Esophagus muscularis mucosa (tissue), 4 donors: ENCODE measurements around the gene SS18L1. TPM values are rescaled to one million over a fixed set of nuclear protein-coding genes. Genes with fewer than 3 reads are reported as not detected.

Source experiments
- DNase-seq: peaks from one replicate; pipeline ENCODE4 v3.0.0-alpha.2; 2017; ENCODE audit errors: extremely low spot score
- H3K27ac ChIP-seq, 4 donors: fragments of 200-600 bp; sonication (generic); replicated peaks in 1 of 4; 1 replicate in 3 of 4; 2 replicates in 1 of 4; pipeline ENCODE4 v1.5.1; 2016 to 2019; ENCODE audit warnings: mild to moderate bottlenecking in 1 of 4
- H3K27me3 ChIP-seq, 4 donors: fragments of 200-600 bp; sonication (generic); one replicate each; pipeline versions ENCODE4 v1.5.1 to v1.6.0; 2016 to 2019
- H3K36me3 ChIP-seq, 4 donors: fragments of 200-600 bp; sonication (generic); one replicate each; pipeline ENCODE4 v1.5.1; 2016 to 2019
- H3K4me1 ChIP-seq, 4 donors: fragments of 200-600 bp; sonication (generic); one replicate each; pipeline ENCODE4 v1.5.1; 2016 to 2019
- H3K4me3 ChIP-seq, 4 donors: fragments of 200-600 bp; sonication (generic); 1 replicate in 2 of 4; 2 replicates in 2 of 4; pipeline ENCODE4 v1.5.1; 2016 to 2019; ENCODE audit warnings: mild to moderate bottlenecking in 4 of 4, moderate library complexity in 1 of 4
- H3K9me3 ChIP-seq, 4 donors: fragments of 200-600 bp; sonication (generic); 1 replicate in 3 of 4; 2 replicates in 1 of 4; pipeline ENCODE4 v1.5.1; 2016 to 2019
- EP300 ChIP-seq: sonication (generic); formaldehyde crosslinking; IDR thresholded peaks from one replicate; pipeline ENCODE4 v1.6.1; 2017; ENCODE audit warnings: antibody characterized with exemption
- POLR2A ChIP-seq: fragments of 450-650 bp; IDR thresholded peaks from one replicate; pipeline ENCODE4 v1.6.1; 2017; ENCODE audit warnings: antibody characterized with exemption, moderate library complexity, mild to moderate bottlenecking, low read depth
- POLR2AphosphoS5 ChIP-seq, 2 donors: sonication (generic); formaldehyde crosslinking; IDR thresholded peaks; one replicate each; pipeline ENCODE4 v1.6.1; 2017; ENCODE audit warnings: antibody characterized with exemption in 2 of 2
- WGBS: methylation state at CpG from one replicate; pipeline ENCODE4 v1.1.5; 2018; 5-methylcytosine and 5-hydroxymethylcytosine counted together
- intact Hi-C: fragments of 100-400 bp; cut with DNase I; formaldehyde crosslinking; loops from one replicate; pipeline ENCODE4 v1.15.1; 2023
- total RNA-seq, 4 donors: library from RNA; depleted of rRNA; stranded (reverse); fragments of >200 nt; gene quantifications; one replicate each; pipeline versions ENCODE4 v1.1.0 to v1.2.1, GENCODE V29; 2016
- TF ChIP-seq, protein P1 (sequence below), 3 experiments: fragments of 200-600 bp in 2 of 3; fragments of 450-650 bp in 1 of 3; sonication (generic) in 2 of 3; IDR thresholded peaks; one replicate each; pipeline ENCODE4 v1.5.1; 2017 to 2019; ENCODE audit warnings: antibody characterized with exemption in 3 of 3, mild to moderate bottlenecking in 2 of 3, moderate library complexity in 1 of 3

SS18L1 gene
- total RNA-seq, 4 donors from 2014 or later, result 9.1 to 13.3 (median 10.8) TPM

DNA sequence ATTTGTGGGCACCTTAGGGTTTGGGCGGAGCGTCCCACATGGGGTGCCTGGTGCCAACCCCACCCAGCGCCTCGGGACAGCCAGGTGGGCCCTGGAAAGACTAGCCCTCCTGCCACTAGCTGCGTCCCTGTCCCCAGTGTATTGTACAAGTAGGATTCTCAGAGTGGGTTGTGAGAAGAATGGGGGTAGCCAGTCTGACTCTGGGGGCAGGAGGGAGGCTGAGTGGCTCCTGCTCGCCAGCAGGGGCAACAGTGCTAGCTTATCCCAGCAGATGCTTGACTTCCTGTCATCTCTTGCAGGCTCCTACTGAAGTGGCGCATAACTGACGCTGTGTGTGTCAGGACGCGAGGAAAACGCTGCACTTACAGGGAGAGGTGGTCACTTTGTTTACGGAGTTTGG is 9.7 kb upstream of the SS18L1 start:
- WGBS, result 81% methylated on average over 10 of the region's 12 CpGs
- no peaks in the 10 kb centered on the region for H3K9me3 ChIP-seq
- H3K27me3 ChIP-seq, result no peaks in the 10 kb centered on the region
- peak overlapping the region; percentile 52 to 69 (median 59) for H3K27ac ChIP-seq
- H3K4me1 ChIP-seq, result peaks cover 34 to 46% (median 38%) of the 10 kb centered on the region in 4 donors
- no peak overlapping the region for H3K4me3 ChIP-seq
- intact Hi-C loops, result no loop called here
- TF ChIP-seq EP300 (no peak), POLR2A (no peak)
- no peak for DNase-seq
- peaks cover 57 to 100% (median 97%) of the 10 kb centered on the region in 4 donors for H3K36me3 ChIP-seq

DNA sequence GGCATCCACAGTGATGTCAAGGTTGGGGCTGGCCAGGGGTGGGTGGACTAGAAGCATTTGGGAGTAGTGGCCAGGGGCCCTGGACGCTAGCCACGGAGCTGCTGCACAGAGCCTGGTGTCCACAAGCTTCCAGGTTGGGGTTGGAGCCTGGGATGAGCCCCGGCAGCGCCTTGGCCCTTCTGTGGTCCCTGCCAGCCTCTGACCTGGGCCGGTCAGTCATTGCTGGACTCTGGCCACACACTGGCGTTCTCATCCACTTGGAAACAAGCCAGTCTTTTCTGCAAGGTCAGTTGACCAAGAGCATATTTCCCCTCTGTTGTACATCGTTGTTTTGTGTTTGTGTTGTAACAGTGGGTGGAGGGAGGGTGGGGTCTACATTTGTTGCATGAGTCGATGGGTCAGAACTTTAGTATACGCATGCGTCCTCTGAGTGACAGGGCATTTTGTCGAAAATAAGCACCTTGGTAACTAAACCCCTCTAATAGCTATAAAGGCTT is 8.8 kb upstream of the SS18L1 start:
- TF ChIP-seq POLR2AphosphoS5 (IDR thresholded peaks at IDR 0.05), result peak; percentile 15 to 50
- TF ChIP-seq, protein P1, sequence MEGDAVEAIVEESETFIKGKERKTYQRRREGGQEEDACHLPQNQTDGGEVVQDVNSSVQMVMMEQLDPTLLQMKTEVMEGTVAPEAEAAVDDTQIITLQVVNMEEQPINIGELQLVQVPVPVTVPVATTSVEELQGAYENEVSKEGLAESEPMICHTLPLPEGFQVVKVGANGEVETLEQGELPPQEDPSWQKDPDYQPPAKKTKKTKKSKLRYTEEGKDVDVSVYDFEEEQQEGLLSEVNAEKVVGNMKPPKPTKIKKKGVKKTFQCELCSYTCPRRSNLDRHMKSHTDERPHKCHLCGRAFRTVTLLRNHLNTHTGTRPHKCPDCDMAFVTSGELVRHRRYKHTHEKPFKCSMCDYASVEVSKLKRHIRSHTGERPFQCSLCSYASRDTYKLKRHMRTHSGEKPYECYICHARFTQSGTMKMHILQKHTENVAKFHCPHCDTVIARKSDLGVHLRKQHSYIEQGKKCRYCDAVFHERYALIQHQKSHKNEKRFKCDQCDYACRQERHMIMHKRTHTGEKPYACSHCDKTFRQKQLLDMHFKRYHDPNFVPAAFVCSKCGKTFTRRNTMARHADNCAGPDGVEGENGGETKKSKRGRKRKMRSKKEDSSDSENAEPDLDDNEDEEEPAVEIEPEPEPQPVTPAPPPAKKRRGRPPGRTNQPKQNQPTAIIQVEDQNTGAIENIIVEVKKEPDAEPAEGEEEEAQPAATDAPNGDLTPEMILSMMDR (IDR thresholded peaks at IDR 0.05), result no peak
- no peak for TF ChIP-seq POLR2A
- TF ChIP-seq EP300, result no peak
- intact Hi-C loops, result loop anchor here (5.0 kb wide), 3 partner anchors 72 to 122 kb away; no protein-coding TSS in a partner anchor
- WGBS, result 48% methylated on average over 11 of the region's 11 CpGs

DNA sequence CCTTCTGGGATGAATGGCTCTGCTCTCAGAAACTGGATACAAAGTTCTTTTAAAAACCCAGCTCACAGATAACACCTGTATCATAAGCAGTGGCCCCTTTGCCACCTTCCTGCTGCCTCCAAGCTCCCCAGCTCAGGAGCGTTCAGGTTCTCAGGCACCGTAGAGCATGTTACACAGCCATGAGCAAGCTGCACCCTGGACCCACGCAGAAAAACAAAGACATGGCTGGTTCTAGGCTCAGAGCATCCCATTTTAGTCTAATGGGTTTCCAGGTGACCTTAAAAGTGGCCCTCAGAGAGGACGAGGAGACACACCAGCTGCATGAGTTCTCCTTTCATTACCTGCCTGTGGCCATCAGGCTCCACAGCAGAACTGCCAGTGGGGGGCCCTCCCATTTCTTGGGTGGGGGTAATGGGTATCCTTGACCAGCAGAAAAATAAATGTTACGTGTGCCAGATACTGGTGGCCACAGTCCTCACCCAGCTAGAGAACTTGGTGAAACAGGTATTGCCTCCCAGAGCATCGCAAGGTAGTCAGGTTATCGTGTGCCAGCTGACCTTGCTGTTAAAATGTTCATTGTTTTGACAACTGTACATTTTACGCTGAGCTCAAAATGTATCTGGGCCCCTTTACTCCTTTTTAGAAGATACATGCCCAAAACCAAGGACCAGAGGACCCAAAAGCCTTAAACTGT is 7.8 kb upstream of the SS18L1 start:
- Histone ChIP-seq H3K27ac (peak overlapping the region; percentile 52 to 69 (median 60)), H3K9me3 (no peaks in the 10 kb centered on the region), H3K4me1 (peaks cover 39 to 60% (median 42%) of the 10 kb centered on the region in 4 donors), H3K27me3 (no peaks in the 10 kb centered on the region), H3K4me3 (no peak overlapping the region), H3K36me3 (peaks cover 56 to 100% (median 98%) of the 10 kb centered on the region in 4 donors)
- DNase-seq, result no peak
- TF ChIP-seq POLR2A (no peak), POLR2AphosphoS5 (IDR thresholded peaks at IDR 0.05) (no peak), EP300 (no peak)
- TF ChIP-seq, protein P1 (IDR thresholded peaks at IDR 0.05), result no peak
- intact Hi-C loops, result loop anchor here (5.0 kb wide), 3 partner anchors 73 to 123 kb away; no protein-coding TSS in a partner anchor
- 87% methylated on average over 7 of the region's 8 CpGs for WGBS

More for the DNA sequence above, 8.8 kb upstream of the SS18L1 start:
- peak overlapping the region; percentile 52 to 69 (median 60) for H3K27ac ChIP-seq
- H3K9me3 ChIP-seq, result no peaks in the 10 kb centered on the region
- H3K36me3 ChIP-seq, result peaks cover 60 to 100% (median 98%) of the 10 kb centered on the region in 4 donors
- no peak for DNase-seq
- no peaks in the 10 kb centered on the region for H3K27me3 ChIP-seq
- H3K4me3 ChIP-seq, result no peak overlapping the region
- H3K4me1 ChIP-seq, result peaks cover 34 to 50% (median 38%) of the 10 kb centered on the region in 4 donors

DNA sequence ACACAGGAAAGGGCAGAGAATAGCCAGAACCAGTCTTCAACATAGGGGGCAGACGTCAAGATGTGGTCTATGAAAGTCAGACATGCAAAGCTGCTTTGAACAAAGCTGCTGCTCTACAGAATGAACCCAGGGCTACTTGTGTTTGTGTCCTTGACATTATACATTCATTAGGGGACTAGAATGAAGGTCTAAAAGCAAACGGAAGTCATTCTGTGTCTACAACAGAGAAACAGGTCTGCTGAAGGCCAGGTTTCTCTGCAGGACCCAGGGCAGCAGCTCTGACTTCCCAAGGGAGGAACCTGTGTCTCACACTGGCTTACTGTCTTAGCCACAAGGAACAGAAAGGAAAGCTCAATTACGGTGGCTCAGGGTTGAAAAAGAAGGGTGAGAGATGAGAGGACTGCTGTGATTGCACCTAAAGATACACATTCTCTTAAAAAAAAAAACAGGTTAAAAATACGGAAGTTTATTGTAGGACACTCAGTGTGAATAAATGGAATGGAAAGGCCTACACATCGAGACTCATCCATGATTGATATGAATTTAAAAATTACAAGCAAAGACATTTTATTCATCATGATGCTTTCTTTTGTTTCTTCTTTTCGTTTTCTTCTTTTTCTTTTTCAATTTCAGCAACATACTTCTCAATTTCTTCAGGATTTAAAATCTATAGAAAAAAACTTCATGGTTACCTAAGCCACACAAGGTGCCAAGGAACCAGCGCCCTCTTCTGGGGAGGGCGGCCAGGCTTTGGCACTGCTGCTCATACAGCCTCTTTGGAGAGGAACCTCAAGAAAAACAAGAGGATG is 7.1 kb upstream of the SS18L1 start:
- WGBS, result 40% methylated on average over 8 of the region's 8 CpGs
- Histone ChIP-seq H3K9me3 (no peaks in the 10 kb centered on the region), H3K4me1 (peaks cover 46 to 67% (median 50%) of the 10 kb centered on the region in 4 donors), H3K27ac (peak overlapping the region in 3 of 4 donors; percentile 29 to 69 (median 56)), H3K4me3 (no peak overlapping the region), H3K27me3 (no peaks in the 10 kb centered on the region), H3K36me3 (peaks cover 48 to 94% (median 91%) of the 10 kb centered on the region in 4 donors)
- TF ChIP-seq EP300 (no peak), POLR2A (no peak), POLR2AphosphoS5 (IDR thresholded peaks at IDR 0.05) (peak; percentile 40 to 69)
- TF ChIP-seq, protein P1 (IDR thresholded peaks at IDR 0.05), result peak; percentile 68 to 85 (median 79)
- no peak for DNase-seq
- intact Hi-C loops, result loop anchor here (5.0 kb wide), 3 partner anchors 74 to 124 kb away; no protein-coding TSS in a partner anchor

DNA sequence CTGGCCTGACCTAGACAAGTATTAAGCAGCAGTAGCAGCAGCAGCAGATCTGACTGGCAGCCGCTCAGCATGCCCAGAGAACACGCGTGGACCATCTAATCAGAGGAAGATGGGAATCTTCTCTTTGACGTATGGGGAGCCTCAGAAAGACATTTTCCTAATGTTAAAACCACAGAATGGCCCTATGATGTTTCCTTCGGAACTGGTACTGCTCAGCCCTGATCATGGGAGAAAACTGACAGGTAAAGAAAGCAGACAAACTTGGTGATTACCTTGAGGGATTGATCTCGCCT is 6.5 kb upstream of the SS18L1 start:
- Histone ChIP-seq H3K9me3 (no peaks in the 10 kb centered on the region), H3K36me3 (peaks cover 42 to 88% (median 86%) of the 10 kb centered on the region in 4 donors), H3K27ac (peak overlapping the region in 3 of 4 donors; percentile 29 to 69 (median 56)), H3K4me3 (no peak overlapping the region), H3K27me3 (no peaks in the 10 kb centered on the region), H3K4me1 (peaks cover 47 to 67% (median 51%) of the 10 kb centered on the region in 4 donors)
- no peak for TF ChIP-seq POLR2AphosphoS5 (IDR thresholded peaks at IDR 0.05)
- TF ChIP-seq EP300, result no peak
- no peak for TF ChIP-seq POLR2A
- TF ChIP-seq, protein P1 (IDR thresholded peaks at IDR 0.05), result peak in 1 of 3 experiments; percentile 10
- intact Hi-C loops, result loop anchor here (5.0 kb wide), 3 partner anchors 75 to 125 kb away; no protein-coding TSS in a partner anchor
- no peak for DNase-seq
- WGBS, result 68% methylated on average over 6 of the region's 6 CpGs
